ENCODE data around the gene KRTAP12-1.

The KRTAP12-1 gene

DNA sequence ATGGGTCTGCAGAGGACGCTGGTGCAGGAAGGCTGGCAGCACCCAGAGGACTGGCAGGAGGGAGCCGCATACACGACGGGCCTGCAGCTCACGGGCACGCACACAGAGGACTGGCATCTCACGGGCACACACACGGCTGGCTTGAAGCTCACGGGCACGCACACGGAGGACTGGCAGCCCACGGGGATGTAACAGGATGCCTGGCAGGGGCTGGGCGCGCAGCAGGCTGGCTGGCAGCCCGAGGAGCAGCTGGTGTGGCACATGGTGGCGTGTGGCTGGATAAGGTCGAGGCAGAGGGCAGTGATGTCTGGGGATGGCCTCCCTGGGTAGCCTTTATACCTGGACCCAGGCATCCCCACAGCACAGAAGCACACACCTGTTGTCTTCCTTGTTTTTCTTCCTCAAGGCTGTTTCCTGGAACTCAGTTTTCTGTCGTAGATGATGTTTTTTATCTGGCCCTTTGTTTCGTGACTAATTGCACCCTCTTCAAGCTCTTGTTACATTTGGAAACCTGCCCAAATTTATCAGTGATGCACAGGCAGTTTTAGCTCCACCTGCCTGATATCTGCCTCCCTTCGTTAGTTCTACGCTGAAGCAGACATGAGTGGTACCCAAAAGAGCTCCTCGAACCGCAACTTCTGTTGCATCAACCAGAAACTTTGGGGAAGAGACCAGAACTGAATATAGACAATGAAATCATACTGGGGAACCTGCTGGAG lies at the start of gene KRTAP12-1:
Gene KRTAP12-1 (minus strand): TSS at position 303 of the 719 bp plus-strand sequence. CDS start 40 bp downstream, at position 263.
- Histone ChIP-seq H3K9ac (ENCODE audit: insufficient read length) (no peak within 1 kb of the TSS), H3K4me3 (no peak within 1 kb of the TSS), H3K27ac (no peak within 1 kb of the TSS), H3K36me3 (ENCODE audit: insufficient read depth, low read length) (peaks cover 17% of the 10 kb centered on the region; the same call in 1 of the 2 replicates), H3K9me3 (ENCODE audit: low read depth, low read length) (no peaks in the 10 kb centered on the region)
- TF ChIP-seq FOXP2 (optimal IDR thresholded peaks at IDR 0.05; ENCODE audit: control extremely low read depth, extremely low read length, insufficient read depth) (no peak), POLR2AphosphoS5 (IDR thresholded peaks at IDR 0.05; ENCODE audit: borderline replicate concordance, low read depth, low read length) (no peak), EZH2 (IDR thresholded peaks at IDR 0.05) (no peak)
- no peak for DNase-seq (ENCODE audit: low read depth, low spot score)

DNA sequence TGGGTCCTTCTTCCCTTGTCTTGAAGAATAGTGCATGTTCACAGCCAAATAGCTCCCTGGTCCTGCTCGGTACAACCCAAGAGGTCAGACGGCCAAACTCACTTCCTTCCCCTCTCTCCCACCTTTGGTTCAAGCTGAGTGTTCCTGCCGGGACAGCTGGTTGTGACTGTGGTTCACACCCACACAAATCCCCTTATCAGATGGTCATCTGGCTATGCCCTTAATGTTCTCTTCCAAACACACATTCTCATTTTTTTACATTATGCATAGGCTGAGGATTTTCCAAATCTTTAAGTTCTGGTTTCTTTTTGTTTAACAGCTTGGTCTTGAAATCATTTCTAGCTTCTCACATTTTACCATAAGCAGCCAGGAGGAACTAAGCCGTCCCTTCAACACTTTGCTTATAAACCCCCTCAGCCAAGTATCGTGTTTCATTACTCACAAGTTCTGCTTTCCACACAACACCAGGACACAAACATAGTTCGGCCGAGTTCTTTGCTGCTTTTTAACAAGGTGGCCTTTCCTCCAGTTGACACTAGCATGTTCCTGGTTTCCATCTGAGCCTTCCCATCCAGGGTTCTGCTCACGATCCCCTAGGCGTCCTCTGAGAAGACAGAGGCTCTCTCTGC lies 49.1 kb upstream of the KRTAP12-1 start:
- Histone ChIP-seq H3K36me3 (ENCODE audit: insufficient read depth, low read length) (peaks cover 57% of the 10 kb centered on the region), H3K27ac (0 out of 2 replicates have a peak overlapping the region, but pooled peaks have one; percentile 33), H3K9ac (ENCODE audit: insufficient read length) (no peak overlapping the region), H3K9me3 (ENCODE audit: low read depth, low read length) (no peaks in the 10 kb centered on the region), H3K4me3 (no peak overlapping the region)
- DNase-seq (ENCODE audit: low read depth, low spot score) = no peak
- TF ChIP-seq FOXP2 (optimal IDR thresholded peaks at IDR 0.05; ENCODE audit: control extremely low read depth, extremely low read length, insufficient read depth) (no peak), EZH2 (IDR thresholded peaks at IDR 0.05) (no peak), POLR2AphosphoS5 (IDR thresholded peaks at IDR 0.05; ENCODE audit: borderline replicate concordance, low read depth, low read length) (no peak)

DNA sequence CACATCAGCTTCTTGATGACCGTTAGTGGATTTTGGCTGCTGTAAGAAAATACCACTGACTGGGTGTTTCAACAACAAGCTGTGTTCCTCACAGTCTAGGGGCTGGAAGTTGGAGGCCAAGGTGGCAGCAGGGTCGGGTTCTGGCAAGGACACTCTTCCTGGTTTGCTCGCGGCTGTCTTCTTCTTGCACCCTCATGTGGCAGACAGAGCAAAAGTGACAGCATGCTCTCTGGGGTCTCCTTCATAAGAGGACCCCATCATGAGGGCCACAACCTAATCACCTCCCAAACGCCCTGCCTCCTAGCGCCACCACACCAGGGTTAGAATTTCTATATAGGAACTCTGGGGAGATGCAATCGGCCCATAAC lies 48.0 kb upstream of the KRTAP12-1 start:
- Histone ChIP-seq H3K27ac (no peak overlapping the region), H3K4me3 (no peak overlapping the region), H3K9me3 (ENCODE audit: low read depth, low read length) (no peaks in the 10 kb centered on the region), H3K36me3 (ENCODE audit: insufficient read depth, low read length) (peaks cover 46% of the 10 kb centered on the region), H3K9ac (ENCODE audit: insufficient read length) (no peak overlapping the region)
- no peak for DNase-seq (ENCODE audit: low read depth, low spot score)
- no peak for TF ChIP-seq FOXP2 (optimal IDR thresholded peaks at IDR 0.05; ENCODE audit: control extremely low read depth, extremely low read length, insufficient read depth)
- no peak for TF ChIP-seq POLR2AphosphoS5 (IDR thresholded peaks at IDR 0.05; ENCODE audit: borderline replicate concordance, low read depth, low read length)
- TF ChIP-seq EZH2 (IDR thresholded peaks at IDR 0.05) = no peak

GRCh38 chr21:44729336-44730027 lies 47.5 kb upstream of the KRTAP12-1 start:
- Histone ChIP-seq H3K27ac (no peak overlapping the region), H3K9ac (ENCODE audit: insufficient read length) (no peak overlapping the region), H3K4me3 (no peak overlapping the region), H3K36me3 (ENCODE audit: insufficient read depth, low read length) (peaks cover 46% of the 10 kb centered on the region), H3K9me3 (ENCODE audit: low read depth, low read length) (no peaks in the 10 kb centered on the region)
- no peak for DNase-seq (ENCODE audit: low read depth, low spot score)
- TF ChIP-seq POLR2AphosphoS5 (IDR thresholded peaks at IDR 0.05; ENCODE audit: borderline replicate concordance, low read depth, low read length) (no peak), FOXP2 (optimal IDR thresholded peaks at IDR 0.05; ENCODE audit: control extremely low read depth, extremely low read length, insufficient read depth) (no peak), EZH2 (IDR thresholded peaks at IDR 0.05) (no peak)

- no peak overlapping the region for H3K27ac ChIP-seq
- peaks cover 45% of the 10 kb centered on the region for H3K36me3 ChIP-seq (ENCODE audit: insufficient read depth, low read length)
- no peak overlapping the region for H3K9ac ChIP-seq (ENCODE audit: insufficient read length)
- no peak for DNase-seq (ENCODE audit: low read depth, low spot score)
- H3K9me3 ChIP-seq (ENCODE audit: low read depth, low read length) = no peaks in the 10 kb centered on the region
- TF ChIP-seq EZH2 (IDR thresholded peaks at IDR 0.05) = no peak
- TF ChIP-seq FOXP2 (optimal IDR thresholded peaks at IDR 0.05; ENCODE audit: control extremely low read depth, extremely low read length, insufficient read depth) = no peak
- no peak for TF ChIP-seq POLR2AphosphoS5 (IDR thresholded peaks at IDR 0.05; ENCODE audit: borderline replicate concordance, low read depth, low read length)
- H3K4me3 ChIP-seq = no peak overlapping the region
These were observed 46.8 kb upstream of the KRTAP12-1 start for GRCh38 chr21:44728716-44729115.

DNA sequence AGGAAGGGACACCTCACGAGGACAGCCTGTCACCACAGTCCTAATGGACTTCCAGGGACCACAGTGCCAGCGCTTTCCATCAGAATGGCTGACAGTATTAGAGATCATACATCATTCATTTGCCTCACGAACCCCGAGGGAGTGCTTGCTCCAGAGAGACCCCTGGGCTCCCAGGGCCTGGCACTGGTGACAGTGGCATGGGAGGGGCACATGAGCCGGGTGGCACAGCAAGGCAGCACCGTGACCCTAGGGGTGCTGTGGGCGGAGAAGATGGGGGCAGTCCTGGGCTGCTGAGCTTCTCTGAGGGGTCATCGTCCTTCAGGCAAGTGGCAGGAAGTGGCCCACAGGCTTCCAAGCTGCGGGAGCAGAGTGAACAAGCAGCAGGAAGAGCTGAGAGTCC lies 45.8 kb upstream of the KRTAP12-1 start:
- no peak overlapping the region for H3K9ac ChIP-seq (ENCODE audit: insufficient read length)
- no peak overlapping the region for H3K27ac ChIP-seq
- no peaks in the 10 kb centered on the region for H3K9me3 ChIP-seq (ENCODE audit: low read depth, low read length)
- H3K4me3 ChIP-seq = no peak overlapping the region
- no peak for DNase-seq (ENCODE audit: low read depth, low spot score)
- peaks cover 44% of the 10 kb centered on the region for H3K36me3 ChIP-seq (ENCODE audit: insufficient read depth, low read length)
- TF ChIP-seq EZH2 (IDR thresholded peaks at IDR 0.05) (no peak), POLR2AphosphoS5 (IDR thresholded peaks at IDR 0.05; ENCODE audit: borderline replicate concordance, low read depth, low read length) (no peak), FOXP2 (optimal IDR thresholded peaks at IDR 0.05; ENCODE audit: control extremely low read depth, extremely low read length, insufficient read depth) (no peak)

GRCh38 chr21:44727321-44727720 lies 45.4 kb upstream of the KRTAP12-1 start:
- no peak for TF ChIP-seq POLR2AphosphoS5 (IDR thresholded peaks at IDR 0.05; ENCODE audit: borderline replicate concordance, low read depth, low read length)
- TF ChIP-seq EZH2 (IDR thresholded peaks at IDR 0.05) = no peak
- TF ChIP-seq FOXP2 (optimal IDR thresholded peaks at IDR 0.05; ENCODE audit: control extremely low read depth, extremely low read length, insufficient read depth) = no peak
- Histone ChIP-seq H3K27ac (0 out of 2 replicates have a peak overlapping the region, but pooled peaks have one; percentile 9), H3K36me3 (ENCODE audit: insufficient read depth, low read length) (peaks cover 39% of the 10 kb centered on the region), H3K9me3 (ENCODE audit: low read depth, low read length) (no peaks in the 10 kb centered on the region), H3K4me3 (no peak overlapping the region), H3K9ac (ENCODE audit: insufficient read length) (no peak overlapping the region)
- DNase-seq (ENCODE audit: low read depth, low spot score) = no peak

- TF ChIP-seq FOXP2 (optimal IDR thresholded peaks at IDR 0.05; ENCODE audit: control extremely low read depth, extremely low read length, insufficient read depth) = no peak
- H3K9me3 ChIP-seq (ENCODE audit: low read depth, low read length) = no peaks in the 10 kb centered on the region
- no peak overlapping the region for H3K4me3 ChIP-seq
- H3K27ac ChIP-seq = peak overlapping the region; percentile 54
- DNase-seq (ENCODE audit: low read depth, low spot score) = no peak
- H3K9ac ChIP-seq (ENCODE audit: insufficient read length) = no peak overlapping the region
- peaks cover 35% of the 10 kb centered on the region for H3K36me3 ChIP-seq (ENCODE audit: insufficient read depth, low read length)
These were observed 44.9 kb upstream of the KRTAP12-1 start for GRCh38 chr21:44726826-44727225.
